HG02970 (cell line): ENCODE results near the gene SLC25A13.
"Not testable (repeated sequence)": the region's sequence is repeated elsewhere in the genome, so short reads cannot be mapped to it uniquely, and the experiment has no call there.

Experiments used
- ATAC-seq: cut with Tn5 transposase; IDR thresholded peaks from one replicate; pipeline ENCODE4 v1.9.1; 2021; ENCODE audit warnings: mild to moderate bottlenecking, moderate library complexity, moderate number of reproducible peaks; ENCODE audit not compliant: unreplicated experiment, low FRiP score

SLC25A13 gene

DNA sequence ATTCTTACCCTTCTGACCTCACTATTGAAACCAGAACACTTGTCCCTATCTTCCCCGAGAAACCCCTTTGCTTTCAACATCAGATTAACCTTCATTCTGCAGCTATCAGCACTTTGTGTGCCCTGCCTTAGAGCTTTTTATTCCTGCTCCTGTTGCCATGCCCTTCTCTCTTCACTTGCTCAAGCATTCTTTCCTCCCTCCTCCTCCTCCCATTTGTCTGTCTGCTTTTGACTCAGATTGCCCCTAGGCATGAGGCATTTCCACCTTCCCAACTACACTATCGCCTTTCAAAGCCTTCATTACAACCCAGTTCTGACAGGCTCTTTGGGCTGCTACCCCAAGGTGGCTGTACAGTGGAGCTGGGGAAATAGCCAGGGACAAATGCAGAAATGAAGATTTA is 143.3 kb downstream of the SLC25A13 start:
- no peak for ATAC-seq

DNA sequence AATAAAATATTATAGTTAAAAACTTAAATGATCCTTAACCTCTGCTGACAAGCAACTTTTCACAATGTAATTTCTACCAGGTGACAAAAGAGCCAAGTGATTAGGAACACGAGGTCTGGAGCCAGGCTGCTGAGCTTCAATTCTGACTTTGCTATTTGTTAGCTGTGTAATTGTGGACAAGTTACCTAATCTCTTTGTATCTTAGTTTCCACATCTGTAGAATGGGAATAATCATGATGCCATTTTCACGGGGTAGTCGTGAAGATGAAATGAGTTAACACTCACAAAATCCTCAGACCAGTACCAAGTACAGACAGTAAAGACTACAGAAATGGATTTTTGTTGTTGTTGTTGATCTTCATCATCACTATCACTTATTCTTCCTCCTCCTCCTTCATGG is 144.5 kb downstream of the SLC25A13 start:
- ATAC-seq: no peak

- ATAC-seq: no peak
Observed at GRCh38 chr7:96174812-96175211, 147.1 kb downstream of the SLC25A13 start.

GRCh38 chr7:96173781-96174180 is 148.1 kb downstream of the SLC25A13 start:
- ATAC-seq: no peak

DNA sequence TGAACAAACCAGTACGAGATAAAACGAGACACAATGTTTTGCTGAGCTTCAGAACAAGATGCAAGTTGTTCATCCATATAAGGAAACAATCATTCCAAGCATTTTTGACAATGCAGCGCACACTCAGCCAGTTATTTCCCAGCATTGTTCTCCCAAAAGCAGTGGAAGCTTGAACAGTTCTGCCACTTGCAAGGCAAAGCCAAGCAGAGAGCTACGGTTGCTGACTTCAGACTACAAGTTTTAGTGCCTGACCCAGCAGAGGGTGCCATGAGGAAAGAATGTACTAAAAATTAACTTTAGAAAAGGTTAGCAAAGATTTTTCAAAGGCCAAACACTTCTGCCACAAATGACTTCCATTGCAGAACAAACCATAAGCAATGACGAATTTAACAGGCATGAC is 152.5 kb downstream of the SLC25A13 start:
- ATAC-seq: no peak

DNA sequence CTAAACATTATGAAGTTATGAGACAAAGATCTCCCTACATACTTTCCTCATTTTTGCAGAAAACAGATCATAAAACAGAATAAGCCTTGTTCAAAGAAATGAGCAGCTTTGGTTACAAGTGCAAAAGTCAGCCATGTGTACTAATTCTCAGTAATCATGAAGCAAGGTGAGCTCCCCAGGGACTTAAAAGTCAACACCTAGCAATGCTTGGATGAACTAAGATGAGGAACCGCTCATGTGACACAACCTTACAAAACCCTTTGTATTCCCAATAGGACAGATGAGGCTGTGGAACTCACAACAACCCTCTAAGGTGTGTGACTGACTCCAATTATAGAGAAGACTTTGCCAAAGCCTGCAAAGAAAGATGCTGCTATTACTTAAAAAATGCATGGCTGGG is 154.5 kb downstream of the SLC25A13 start:
- no peak for ATAC-seq

DNA sequence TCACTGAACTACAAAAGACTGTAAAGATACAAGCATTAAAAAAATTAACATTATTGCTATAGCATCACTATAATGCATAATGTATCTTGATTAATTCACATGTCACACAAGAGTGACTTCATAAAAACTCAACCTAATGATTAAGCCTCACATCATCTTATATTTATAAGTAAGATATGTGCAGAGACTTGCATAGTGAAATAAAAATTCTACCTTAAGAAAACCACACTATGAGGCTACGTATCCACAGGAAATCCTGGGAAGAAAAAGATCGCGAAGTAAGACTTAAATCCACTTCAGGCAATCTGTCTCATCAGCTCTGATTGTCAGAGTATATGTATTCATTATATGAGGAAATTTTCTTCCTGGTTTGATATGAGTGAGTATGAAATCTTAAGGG is 160.0 kb downstream of the SLC25A13 start:
- ATAC-seq: no peak

DNA sequence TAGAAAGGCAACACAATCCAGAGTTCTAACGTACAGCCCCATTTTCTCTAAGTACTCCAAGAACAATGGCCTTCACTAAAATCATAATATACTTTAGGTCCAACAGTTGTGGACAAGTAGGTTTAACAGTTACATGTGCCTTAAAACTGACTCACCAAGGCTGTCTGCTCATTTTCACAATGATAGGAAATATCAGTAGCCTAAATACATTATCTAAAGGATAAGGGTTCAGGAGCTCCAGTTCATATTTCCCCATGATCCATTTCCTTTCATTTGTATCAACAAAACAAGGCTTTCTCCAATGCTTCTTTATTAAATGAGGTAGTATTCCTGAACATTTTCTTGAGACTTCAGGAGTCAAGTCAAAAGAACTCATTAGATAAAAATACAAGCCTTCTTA is 164.0 kb downstream of the SLC25A13 start:
- ATAC-seq: no peak

- not testable (repeated sequence) for ATAC-seq
Observed at GRCh38 chr7:96154506-96154905, 167.4 kb downstream of the SLC25A13 start.

DNA sequence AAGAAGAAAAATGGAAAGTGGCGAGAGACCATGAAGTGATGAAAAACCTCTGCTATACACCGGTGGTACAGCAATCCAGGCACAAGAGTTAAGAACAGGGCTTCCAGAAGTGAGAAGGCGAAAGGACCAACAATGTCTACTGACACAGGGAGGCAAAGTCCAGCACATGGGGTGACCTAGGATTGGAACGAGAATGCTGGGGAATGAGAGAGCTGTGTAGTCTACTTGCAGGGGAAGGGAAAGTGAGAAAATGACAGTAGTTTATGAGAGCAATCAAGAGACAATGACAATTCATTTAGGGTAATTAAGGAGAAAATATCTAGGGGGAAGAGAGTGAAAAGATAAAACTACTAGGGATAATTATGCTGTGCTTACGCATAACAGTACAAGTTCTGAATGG is 169.2 kb downstream of the SLC25A13 start:
- ATAC-seq: no peak

GRCh38 chr7:96151889-96152288 is 170.0 kb downstream of the SLC25A13 start:
- no peak for ATAC-seq

DNA sequence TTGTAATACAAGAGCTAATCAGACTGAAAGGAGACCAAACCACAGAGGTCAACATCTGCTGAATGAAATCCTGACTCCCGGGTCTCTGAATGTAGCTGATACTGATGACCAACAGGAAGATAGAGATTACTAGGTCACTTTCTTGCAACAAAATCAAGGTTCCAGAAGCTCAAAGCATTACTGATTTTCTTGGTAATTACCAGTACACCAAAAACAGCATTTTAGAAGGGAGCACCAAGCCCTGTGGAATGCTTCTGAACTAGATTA is 177.7 kb downstream of the SLC25A13 start:
- no peak for ATAC-seq

DNA sequence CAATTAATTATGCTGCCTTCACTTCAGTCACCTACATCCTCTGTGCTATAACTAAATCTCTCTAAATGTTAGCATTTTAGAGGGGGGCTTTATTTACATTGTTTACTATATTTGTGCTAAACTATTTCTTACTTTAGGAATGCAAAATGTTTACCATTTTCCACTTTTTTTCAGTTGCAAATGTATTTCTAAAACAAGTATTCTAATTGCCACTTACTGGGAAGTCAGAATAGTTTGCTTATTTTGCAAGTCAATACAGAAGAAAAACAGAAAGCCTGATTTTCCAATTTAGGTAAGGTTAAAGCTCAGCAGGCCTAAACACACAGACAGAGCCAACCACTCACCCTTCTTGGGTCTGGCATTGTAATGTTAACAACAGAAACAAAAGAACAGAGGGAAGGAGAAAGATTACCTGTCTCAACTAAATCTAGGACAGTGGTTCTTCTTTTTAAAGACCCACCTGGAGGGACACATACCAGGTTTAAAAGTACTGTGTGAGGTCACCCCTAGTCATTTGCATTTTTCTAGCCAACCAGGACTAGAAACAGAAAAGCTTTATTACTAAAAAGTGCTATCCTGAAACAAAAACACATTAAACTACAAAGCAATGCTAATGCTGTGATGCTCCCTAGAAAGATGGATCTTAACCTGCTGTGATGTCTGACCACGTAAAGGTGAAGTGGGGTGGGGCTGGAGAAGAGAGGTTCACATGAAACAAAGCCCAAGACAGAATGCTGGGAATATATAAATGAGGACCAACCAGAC is 178.2 kb downstream of the SLC25A13 start:
- ATAC-seq: no peak

DNA sequence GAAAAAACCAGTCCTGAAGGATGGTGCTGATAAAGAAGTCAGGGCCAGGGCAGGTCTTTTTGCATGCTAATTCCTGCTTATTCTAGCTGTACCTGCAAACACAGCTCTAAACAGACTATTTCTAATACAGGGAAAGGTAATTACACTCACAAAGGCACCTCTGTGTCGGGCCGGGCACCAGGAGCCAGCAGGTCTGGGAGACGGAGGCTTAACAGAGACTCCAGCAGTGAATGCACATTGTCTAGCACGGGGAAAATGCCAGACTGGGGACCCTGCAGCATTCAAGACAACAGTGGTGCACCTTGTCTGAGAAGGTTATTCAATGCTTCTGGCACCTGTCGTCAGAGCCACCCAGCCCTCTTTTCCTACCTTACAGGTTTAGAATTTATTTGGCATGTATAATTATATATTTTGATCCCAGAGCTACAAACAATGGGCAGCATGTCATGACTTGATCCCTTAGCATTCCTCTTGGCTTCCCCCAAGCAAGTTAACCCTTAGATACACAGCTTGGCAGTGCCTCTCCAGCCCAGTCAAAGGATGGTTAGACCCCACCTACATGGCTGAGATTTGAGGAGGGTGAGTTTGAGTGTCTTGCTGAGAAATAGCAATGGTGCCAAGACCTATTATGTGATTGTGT is 185.2 kb downstream of the SLC25A13 start:
- no peak for ATAC-seq

- ATAC-seq: no peak
Observed at GRCh38 chr7:96135241-96135640, 186.7 kb downstream of the SLC25A13 start.

GRCh38 chr7:96131525-96131924 is 190.4 kb downstream of the SLC25A13 start:
- no peak for ATAC-seq

- ATAC-seq: no peak
Observed at GRCh38 chr7:96127746-96128145, 194.2 kb downstream of the SLC25A13 start.

DNA sequence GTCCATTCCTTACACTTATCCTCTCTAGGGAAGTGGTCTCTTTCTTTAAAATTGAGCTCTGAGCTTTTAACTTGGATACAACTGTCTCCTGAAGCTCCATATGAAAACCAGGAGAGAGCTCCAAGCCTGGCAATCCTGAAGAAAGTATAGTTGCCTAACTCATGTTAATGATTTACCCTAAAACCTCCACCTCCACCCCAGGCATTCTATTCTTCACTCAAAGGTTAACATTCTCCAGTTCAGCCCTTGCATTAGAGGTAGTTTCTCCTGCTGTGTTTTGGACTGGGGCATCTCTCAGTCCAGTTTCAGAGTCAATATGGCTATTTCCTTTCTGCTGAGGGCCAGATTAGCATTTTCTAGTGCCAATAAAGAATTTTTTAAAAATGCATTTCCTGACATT is 195.5 kb downstream of the SLC25A13 start:
- no peak for ATAC-seq

- ATAC-seq: no peak
Observed at GRCh38 chr7:96122746-96123145, 199.2 kb downstream of the SLC25A13 start.

GRCh38 chr7:96121752-96122151 is 200.1 kb downstream of the SLC25A13 start:
- no peak for ATAC-seq

GRCh38 chr7:96120445-96121225 is 201.3 kb downstream of the SLC25A13 start:
- ATAC-seq: no peak
